Liver (tissue), 3 donors: ENCODE results near the gene INPP5A.

Experiments
- RAD21 ChIP-seq, 2 donors: IDR thresholded peaks; 2 replicates each; pipeline ENCODE4 v1.6.1; 2016; ENCODE audit warnings: antibody characterized with exemption in 2 of 2, mild to moderate bottlenecking in 2 of 2
- TAF1 ChIP-seq: conservative IDR thresholded peaks from 2 replicates; pipeline ENCODE4 v1.6.1; 2016; ENCODE audit warnings: antibody characterized with exemption, mild to moderate bottlenecking
- TF ChIP-seq, protein P1 (sequence below): fragments of 150-350 bp; IDR thresholded peaks from 2 replicates; pipeline ENCODE4 v1.5.1; 2017; ENCODE audit warnings: improper control_type of control experiment, low read depth, low read length; ENCODE audit not compliant: missing input control
- donor health status: healthy.
- donor health status: healthy.

DNA sequence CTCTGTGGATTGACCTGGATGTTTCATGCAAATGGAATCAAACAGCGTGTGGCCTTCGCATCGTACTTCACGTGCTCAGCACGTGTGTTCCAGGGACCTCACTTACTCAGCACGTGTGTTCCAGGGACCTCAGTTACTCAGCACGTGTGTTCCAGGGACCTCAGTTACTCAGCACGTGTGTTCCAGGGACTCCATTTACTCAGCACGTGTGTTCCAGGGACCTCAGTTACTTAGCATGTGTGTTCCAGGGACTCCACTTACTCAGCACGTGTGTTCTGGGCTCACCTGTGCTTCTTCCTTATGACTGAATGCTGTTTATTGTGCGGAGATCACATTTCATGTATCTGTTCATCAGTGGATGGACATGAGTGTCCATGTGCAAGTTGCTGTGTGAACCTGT lies 22.0 kb downstream of the INPP5A start:
- TF ChIP-seq, protein P1, sequence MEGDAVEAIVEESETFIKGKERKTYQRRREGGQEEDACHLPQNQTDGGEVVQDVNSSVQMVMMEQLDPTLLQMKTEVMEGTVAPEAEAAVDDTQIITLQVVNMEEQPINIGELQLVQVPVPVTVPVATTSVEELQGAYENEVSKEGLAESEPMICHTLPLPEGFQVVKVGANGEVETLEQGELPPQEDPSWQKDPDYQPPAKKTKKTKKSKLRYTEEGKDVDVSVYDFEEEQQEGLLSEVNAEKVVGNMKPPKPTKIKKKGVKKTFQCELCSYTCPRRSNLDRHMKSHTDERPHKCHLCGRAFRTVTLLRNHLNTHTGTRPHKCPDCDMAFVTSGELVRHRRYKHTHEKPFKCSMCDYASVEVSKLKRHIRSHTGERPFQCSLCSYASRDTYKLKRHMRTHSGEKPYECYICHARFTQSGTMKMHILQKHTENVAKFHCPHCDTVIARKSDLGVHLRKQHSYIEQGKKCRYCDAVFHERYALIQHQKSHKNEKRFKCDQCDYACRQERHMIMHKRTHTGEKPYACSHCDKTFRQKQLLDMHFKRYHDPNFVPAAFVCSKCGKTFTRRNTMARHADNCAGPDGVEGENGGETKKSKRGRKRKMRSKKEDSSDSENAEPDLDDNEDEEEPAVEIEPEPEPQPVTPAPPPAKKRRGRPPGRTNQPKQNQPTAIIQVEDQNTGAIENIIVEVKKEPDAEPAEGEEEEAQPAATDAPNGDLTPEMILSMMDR = no peak
- TF ChIP-seq RAD21 (IDR thresholded peaks at IDR 0.05) = no peak
- TF ChIP-seq TAF1 = no peak
